Activated T-cell treated with anti-CD3 and anti-CD28 coated beads for 1 hour (primary cell): ENCODE data around the gene CCDC91.
"Not testable (repeated sequence)": the region's sequence is repeated elsewhere in the genome, so short reads cannot be mapped to it uniquely, and the experiment has no call there.

Source experiments
- DNase-seq: peaks from one replicate; pipeline ENCODE4 v3.0.0-alpha.2; 2020; ENCODE audit warnings: low read depth

Gene CCDC91

DNA sequence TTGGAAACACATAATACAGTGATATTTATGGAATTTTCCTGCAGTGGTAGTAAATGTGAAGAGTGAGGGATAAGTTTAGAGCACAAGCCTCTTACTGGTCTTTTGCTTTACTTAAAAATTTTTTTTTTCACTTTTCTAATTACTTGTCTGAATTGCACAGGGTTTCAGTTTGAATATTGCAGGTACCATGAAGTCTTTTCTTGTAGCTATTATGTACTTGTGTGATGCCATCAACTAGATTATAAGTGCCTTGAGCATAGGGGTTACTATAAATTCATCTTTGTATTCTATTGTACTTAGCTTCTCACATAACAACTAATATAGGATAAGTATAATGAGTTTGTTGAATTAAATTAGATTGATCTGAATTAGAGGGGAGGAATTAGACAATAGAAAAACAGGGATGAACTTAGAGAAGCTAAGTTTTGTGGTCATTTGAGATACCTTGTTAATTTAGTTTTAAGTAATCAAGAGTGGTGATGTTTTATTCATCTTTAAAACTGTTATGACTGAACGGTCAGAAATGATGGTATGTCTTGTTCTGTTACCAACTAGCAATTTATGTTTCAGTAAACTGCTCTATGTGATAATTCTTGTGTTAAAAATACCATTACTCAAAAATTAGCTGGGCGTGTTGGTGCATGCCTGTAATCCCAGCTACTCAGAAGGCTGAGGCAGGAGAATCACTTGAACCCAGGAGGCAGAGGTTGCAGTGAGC is 42.1 kb downstream of the CCDC91 start:
- DNase-seq = no peak

DNA sequence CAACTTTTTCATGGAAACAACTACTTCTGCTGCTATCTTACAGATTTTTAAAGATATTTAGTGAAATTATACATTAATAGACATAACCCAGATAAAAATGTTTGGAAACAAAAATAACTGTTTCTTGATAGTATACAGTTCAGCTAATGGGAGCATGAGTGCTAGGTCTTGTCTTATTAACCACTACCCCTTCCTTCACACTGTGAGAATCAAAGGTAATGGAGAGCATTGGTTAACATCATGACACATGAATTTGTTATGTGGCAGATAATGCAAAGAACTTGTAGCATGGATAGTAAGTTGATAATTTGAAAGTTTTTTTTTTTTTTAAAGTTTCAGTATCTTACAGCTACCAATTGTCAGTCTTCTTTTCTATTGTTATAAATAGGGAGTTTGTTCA is 44.2 kb downstream of the CCDC91 start:
- no peak for DNase-seq

DNA sequence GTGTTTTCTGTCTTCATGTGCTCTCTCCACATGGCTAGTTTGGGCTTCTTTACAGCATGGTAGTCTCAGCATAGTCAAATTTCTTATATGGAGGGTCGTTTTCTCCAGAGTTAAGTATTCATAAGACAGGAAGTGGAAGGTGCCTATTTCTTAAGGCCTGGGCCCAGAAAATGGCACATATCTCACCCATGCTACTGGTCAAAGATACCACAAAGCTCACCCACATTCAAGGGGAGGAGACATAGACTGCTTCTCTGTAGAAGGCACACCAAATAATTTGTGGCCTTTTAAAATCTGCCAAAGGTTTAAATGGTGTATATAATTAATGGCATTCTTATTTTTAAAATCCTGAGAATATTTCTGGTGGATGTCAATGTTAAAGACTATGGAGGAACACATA is 44.8 kb downstream of the CCDC91 start:
- DNase-seq = no peak

DNA sequence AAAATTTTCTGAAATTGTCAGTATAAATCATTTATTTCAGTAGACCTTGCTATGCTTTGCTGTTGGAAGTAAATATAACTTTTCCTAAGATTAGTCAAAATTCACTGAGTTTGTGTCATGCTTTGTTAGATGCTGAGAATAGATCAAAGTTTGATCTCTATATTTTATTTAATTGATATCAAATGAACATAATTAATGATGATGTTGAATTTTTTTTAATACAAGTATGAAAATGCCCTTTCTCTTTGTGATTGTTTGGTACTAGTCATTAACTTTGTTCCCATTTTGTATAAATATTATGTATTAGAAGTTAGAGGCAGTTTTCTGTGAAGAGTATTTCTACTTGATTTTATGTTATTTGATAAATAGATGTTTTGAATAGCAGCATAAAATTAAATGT is 45.7 kb downstream of the CCDC91 start:
- DNase-seq = no peak

DNA sequence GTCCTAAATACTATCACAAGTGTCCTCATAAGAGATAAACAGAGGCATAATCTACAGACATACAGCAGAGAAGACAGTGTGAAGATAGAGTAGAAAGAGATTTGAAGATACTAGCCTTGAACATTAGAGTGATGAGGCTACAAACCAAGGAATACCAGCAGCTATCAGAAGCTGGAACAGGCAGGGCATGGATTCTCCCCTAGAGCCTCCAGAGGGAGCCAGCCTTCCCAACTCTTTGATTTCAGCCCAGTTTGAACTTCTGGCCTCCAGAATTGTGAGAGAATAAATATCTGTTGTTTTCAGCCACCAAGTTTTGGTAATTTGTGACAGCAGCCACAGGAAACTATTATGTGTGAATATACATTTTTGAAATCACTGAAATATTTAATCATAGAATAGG is 47.2 kb downstream of the CCDC91 start:
- no peak for DNase-seq

DNA sequence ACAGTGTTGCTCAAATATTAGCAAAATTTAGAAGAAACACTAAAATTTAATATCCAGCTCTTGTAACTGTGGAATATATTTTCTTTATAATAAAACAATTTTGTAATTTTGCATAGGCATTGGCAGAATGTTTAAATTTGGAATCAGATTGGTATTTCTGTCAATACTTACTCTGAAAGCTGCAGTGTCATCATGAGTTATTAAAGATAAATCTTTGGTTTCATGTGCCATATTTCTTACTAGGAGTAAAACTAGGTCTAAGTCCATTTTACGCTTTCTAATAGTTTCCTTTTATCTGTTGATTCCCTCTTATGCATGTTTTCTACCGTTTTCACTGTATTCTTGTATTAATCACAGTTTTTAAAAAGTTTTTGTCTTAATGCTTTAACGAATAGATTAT is 49.7 kb downstream of the CCDC91 start:
- DNase-seq = no peak

DNA sequence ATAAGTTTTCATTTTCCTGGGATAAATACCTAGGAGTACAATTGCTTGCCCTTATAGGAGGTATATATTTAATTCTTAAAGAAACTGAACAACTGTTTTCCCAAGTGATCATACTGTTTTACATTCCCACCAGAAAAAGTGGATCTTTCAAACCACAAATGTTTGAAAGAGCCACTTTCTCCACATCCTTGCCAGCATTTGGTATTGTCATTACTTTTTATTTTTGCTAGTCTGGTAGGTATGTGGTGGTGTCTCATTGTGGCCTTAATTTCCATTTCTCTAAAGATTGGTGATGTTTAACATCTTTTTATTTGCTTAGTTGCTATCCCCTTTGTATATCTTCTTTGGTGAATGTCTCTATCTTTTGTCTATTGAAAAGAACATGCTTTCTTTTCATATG is 50.6 kb downstream of the CCDC91 start:
- DNase-seq = no peak

DNA sequence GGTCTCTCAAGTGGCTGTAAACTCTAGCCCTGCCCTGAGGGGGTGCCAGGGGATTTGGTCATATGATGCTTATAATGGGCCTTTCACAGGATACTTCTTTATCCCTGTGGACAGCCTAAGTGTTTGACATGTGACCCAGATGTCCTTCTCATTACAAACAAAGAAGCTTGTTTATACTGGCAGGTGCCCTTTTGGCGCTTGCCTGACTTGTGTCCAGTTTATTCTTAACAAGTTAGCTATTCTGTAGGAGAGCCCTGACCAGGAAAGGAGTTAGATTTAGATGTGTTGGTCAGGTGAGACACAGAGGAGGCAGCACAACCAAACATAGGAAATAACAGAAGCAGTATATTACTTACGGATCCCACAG is 51.9 kb downstream of the CCDC91 start:
- no peak for DNase-seq

DNA sequence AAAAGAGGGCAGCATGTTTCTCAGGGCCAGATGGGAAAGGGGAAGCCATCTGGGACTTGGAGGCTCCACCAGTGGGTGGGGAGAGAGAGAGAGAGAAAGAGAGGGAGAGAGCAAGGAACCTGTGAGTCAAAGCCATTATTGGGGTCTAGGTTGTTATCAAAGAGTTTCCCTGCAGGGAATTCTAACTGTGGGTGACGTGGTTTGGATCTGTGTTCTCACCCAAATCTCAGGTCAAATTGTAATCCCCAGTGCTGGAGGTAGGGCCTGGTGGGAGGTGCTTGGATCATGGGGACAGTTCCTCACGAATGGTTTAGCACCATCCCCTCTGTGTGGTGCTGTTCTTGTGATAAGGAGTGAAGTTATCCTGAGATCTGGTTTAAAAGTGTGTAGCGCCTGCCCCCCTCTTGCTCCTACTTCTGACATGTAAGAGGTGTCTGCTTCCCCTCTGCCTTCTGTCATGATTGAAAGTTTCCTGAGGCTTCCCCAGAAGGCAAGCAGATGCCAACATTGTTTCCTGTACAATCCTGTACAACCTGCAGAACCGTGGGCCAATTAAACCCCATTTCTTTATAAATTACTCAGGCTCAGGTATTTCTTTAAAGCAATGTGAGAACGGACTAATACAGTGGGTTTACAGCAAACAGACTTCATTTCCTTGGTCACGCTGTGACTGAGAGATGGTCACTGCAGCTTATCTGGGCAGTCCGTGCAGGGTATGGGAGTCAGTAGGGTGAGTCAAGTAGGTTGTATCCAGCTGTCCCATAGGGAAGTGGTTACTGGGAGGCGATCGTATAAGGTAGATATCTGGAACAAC is 52.4 kb downstream of the CCDC91 start:
- no peak for DNase-seq

DNA sequence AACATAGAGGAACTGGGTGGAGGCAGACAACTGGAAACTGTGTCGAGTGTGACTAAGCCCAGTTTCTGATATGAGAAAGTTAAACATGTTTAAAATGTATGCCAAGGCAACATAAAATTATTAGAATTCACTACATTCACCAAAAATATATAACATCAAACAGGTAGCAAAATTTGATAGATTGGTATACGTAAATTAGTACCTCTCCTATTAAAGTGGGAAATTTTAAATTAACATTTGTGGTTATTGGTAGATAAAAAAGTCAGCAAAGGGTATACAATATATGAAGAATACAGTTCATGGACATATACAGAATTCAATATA is 53.0 kb downstream of the CCDC91 start:
- no peak for DNase-seq

DNA sequence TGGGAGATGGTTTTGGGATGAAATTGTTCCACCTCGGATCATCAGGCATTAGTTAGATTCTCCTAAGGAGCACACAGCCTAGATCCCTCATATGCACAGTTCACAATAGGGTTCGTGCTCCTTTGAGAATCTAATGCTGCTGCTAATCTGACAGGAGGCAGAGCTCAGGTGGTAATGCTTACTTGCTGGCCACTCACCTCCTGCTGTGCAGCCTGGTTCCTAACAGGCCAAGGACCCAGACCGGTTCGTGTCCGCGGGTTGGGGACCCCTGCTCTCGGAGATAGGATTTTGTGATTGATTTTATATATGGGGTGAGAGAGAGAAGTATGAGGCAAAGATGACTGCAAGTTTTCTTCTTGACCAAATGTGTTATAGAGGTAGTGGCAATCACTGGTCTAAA is 57.5 kb downstream of the CCDC91 start:
- DNase-seq = no peak

DNA sequence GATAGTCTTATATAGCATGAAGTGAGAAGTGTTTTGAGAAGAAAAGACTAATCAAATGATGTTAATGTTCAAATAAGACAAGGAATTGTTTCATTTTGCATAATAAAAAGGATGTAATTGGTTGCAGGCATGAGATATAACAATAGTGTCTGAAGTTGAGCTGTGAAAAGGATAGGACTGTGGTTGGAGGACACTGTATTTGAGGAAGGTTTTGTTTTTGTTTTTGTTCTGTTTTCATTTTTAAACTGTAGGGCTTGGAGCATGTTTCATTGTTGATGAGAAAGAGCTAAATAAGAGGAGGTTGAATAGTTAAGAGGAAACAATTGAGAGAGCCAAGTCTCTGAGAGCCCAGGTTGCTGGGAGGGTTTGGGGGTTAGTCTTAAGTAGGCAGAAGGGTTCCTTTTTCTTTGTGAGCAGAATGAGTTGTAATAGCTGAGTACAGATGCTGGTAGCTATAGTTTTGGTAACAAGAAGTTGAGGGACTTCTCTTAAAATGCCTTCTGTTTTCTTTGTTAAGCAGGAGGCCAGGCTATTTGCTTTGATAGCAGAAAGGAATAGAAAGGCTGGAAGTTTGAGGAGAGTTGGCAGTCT is 58.4 kb downstream of the CCDC91 start:
- no peak for DNase-seq

DNA sequence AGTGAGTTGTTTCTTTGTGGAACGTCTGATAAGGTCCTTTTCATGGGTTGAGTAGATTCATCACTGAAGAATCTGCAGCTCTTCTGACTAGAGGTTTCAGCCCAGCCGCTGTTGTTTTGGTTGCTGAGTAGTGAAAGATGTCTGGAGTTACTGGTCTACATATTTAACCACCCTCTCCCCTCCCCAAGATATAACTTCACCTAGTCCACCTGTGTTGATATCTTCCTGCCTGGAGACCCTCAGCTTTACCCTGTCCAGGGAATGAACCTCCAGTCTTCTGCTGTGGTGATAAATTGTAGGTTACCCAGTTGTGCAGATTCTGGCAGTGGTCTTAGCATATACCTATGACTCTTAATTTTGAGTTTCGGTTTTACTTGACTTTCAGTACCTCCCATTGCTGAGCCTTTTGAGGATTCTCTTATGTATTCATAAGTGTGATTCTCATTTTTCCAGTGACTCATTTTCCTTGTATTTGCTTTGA is 62.9 kb downstream of the CCDC91 start:
- DNase-seq = no peak

DNA sequence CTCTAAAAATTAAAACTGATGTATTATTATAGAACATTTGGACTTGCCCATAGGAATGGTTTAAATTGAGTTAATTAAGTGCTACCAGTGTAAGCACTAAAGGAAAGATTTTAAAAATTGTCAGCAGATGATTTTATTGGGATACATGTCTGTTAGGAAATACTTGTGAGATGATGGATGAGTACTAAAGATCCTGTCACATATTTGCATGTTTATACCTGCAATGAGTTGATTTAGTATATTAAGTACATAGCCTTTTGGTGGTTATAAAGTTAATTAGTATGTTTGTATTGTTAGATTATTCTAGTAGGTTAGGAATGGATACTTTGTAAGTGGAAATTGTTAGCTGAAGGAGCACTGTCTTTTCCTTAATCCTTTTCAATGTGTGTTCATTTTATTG is 67.2 kb downstream of the CCDC91 start:
- DNase-seq = no peak

DNA sequence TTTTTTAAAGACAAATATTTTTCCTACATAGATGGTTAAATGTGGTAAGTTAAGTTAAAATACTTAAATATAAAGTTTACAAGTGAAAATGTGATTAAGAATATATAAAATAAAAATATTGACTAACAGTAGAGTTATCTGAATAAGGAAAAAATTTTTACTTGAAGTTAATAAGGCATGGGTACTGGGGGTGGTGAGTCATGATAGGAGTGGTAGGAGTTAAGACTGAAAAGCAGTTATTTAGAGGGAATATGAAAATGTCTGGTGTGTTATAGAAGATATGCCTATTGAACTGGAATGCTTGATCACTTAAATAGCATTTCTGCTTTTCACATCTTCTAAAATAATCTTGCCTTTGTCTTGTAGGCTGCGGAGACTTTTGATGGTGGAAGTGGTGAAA is 68.7 kb downstream of the CCDC91 start:
- DNase-seq = no peak

DNA sequence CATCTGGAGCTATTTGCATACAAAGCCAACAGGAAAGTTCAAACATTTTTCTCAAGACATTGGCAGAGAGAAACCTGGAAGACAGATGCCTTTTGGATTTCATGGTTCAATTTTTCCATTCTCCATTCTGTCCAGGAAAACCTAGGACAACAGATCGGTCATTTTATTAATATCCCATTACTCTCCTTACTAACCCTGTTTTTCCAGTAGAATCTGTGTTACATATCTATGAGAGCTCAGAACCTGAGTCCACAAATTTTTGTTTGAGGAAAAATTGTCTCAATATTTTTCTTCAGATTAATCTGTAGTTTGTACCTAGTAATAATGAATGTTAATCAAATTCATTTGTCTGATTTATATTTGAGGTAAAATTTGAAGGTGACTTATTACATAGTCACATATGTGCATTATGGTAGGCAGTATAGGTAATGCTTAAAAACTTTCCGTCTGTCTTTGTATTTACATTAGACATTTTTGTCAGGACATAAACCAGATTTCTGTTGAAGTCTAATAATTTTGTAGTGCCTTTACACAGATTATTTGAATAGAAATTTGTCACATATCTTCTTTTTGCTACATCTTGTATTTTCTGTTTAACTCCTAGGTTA is 75.3 kb downstream of the CCDC91 start:
- DNase-seq = no peak

DNA sequence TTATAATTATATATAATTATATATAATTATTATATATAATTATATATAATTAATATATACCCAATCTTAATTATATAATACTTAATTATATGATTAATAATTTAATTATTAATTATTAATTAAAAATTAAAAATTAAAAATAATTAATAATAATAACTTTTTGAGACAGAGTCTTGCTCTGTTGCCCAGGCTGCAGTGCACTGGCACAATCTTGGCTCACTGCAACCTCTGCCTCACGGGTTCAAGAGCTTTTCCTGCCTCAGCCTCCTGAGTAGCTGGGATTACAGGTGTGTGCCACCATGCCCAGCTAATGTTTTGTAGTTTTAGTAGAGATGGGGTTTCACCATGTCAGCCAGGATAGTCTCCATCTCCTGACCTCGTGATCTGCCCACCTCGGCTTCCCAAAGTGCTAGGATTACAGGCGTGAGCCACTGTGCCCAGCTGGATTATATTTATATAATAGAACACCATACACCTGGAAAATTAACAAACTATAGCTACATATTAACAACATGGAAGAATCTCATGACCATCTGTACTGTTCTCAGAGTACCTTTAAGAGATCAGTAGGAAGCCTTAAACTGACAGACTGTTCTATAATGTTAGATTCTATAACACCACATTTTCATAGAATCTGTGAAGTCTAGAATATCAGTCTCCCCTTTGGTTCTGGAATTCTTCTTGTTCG is 77.8 kb downstream of the CCDC91 start:
- DNase-seq = not testable (repeated sequence)

DNA sequence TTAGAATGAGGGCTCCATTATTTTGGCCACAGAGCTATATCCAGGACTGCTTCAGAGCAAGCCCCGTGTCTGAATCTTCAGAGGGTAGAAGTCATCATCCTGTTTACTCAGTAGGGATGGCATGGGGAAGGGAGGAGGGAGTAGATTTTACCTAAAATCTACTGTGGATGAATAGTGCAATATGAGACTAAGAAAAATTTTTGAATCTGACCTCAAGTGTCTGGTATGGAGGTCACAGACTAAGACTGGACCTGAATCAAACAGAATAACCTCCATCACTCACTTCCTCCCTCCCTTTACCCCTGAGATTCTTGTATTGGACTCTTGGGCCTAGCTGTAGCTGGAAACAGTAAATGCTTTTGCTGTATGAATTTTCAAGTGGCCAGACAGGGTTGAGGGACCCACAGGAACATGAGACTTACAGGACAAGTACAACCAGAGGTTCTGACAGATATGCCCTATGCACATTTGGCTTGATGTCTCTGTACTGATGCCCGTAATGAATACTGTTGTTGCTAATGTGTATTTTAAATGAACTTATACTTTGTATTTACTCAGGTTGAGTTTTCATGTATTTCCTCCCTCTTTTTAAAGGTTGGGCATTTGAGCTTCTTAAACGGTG is 78.5 kb downstream of the CCDC91 start:
- DNase-seq = no peak

DNA sequence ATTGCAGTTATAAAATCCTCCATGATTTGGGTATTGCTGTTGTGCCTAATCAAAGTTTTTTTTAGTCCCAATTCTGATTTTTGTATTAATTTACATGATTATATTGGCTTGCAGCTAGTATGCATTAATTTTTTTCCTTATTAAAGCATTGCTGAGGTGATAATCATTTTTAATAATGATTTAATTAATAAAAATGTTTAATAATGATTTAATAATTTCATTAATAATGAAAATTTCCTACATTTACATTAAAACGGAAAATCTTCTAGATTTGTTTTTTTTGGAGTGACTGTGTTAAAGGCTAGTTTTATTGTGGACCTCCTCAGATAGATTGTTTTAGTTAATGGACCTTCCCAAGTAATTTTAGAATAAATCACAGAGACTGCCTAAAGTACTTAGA is 79.6 kb downstream of the CCDC91 start:
- DNase-seq = no peak

DNA sequence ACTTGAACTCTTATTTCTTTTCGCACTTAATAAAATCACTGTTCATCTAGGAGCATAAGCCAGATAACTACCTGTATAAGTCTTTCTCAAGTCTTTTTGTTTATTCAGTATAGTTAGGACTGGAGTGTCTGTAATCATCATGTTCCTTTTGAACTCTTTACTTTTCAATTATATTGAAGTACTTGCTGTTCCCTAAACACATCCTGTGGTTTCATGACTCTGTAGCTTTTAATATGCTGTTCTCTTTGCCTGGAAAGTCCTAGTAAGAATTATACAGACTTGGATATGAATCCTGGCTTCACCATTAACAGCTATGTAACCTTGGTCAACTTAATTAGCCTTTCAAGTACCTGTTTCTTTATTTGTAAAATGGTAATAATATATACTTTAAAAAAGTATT is 88.2 kb downstream of the CCDC91 start:
- DNase-seq = no peak

DNA sequence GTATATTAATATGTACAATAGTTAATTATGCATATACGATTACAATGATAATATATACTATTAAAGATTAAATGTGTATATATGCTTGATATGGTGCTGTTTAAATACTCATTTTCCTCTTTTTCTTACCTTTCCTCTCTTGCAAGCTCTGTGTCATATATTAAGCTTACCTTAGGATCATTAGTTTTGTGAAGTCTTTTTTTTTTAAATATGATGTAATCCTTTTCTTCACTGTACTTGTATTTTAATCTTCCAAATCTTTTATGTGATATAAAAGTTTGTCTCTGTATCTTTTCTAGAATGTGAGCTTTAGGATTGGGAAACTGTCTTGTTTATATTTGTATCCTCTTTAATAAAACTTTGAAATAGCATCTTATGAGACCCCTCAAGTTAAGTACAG is 88.7 kb downstream of the CCDC91 start:
- DNase-seq = no peak

DNA sequence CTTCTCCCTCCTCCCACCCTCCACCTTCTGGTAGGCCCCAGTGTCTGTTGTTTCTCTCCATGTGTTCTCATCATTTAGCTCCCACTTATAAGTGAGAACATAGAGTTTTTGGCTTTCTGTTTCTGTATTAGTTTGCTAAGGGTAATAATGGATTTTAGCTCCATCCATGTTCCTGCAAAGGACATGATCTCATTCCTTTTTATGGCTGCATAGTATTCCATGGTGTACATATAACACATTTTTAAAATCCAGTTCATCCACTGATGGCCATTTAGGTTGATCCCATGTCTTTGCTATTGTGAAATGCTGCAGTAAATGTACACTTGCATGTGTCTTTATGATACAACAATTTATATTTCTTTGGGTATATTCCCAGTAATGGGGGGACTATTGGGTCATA is 96.1 kb downstream of the CCDC91 start:
- DNase-seq = no peak
